Activated naive CD8-positive, alpha-beta T cell treated with anti-CD3 and anti-CD28 coated beads, Interleukin-2, amount 10 ng/mL, durations not matched to agents 7 days and 5 days (primary cell): ENCODE data around the gene GAS2L3. TPM values are rescaled to one million over a fixed set of nuclear protein-coding genes. Genes with fewer than 3 reads are reported as not detected.

Source experiments
- ATAC-seq: fragments of 150-1000 bp; cut with Tn5 transposase; one replicate; pipeline ENCODE4 v1.10.0; 2021; ENCODE audit warnings: low read depth, moderate library complexity
- POLR2A ChIA-PET: fragments of 350-600 bp; sonication (Branson Sonifier 250); formaldehyde crosslinking; loops from one replicate; lab custom pipeline; 2021; ENCODE audit warnings: antibody characterized with exemption; lab: Charles Lee
- DNase-seq: peaks from one replicate; pipeline ENCODE4 v3.0.0; 2021
- H3K27ac Mint-ChIP-seq: one replicate; pipeline ENCODE4 v1.8.0; 2022; ENCODE audit warnings: mild to moderate bottlenecking, mixed read lengths
- H3K27me3 Mint-ChIP-seq: one replicate; pipeline ENCODE4 v1.8.0; 2022; ENCODE audit warnings: mild to moderate bottlenecking, moderate library complexity, mixed read lengths
- H3K36me3 Mint-ChIP-seq: one replicate; pipeline ENCODE4 v1.8.0; 2021; ENCODE audit warnings: mild to moderate bottlenecking, mixed read lengths
- H3K4me1 Mint-ChIP-seq: one replicate; pipeline ENCODE4 v1.8.0; 2021; ENCODE audit warnings: mixed read lengths
- H3K4me3 Mint-ChIP-seq: one replicate; pipeline ENCODE4 v1.8.0; 2022; ENCODE audit warnings: mild to moderate bottlenecking, moderate library complexity, mixed read lengths
- H3K9me3 Mint-ChIP-seq: one replicate; pipeline ENCODE4 v1.8.0; 2021; ENCODE audit warnings: mixed read lengths
- total RNA-seq, 2 experiments: library from RNA; stranded (reverse); gene quantifications; one replicate each; pipeline ENCODE4 v1.2.3, GENCODE V29; 2021

The GAS2L3 gene
- total RNA-seq, 2 experiments from 2014 or later = 4.2 to 4.8 TPM

DNA sequence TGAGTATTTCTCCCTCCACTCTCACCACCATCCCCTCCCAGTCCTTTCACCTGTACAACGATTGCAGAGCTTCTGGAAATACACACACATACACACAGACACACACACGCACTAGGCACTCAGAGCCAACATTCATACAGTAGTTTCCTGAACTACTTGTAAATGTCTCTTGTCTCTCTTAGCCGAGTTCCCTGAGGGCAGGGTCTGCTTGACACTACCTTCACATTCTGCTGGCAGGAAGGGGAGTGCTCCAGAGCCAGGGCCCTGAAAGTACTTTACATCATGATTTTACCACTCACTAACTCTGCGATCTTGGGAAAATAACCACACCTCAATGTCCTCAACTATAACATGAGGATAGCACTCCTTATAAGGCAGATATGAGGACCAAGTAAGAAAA lies 82.7 kb downstream of the GAS2L3 start:
- no peak overlapping the region for H3K4me3 Mint-ChIP-seq
- H3K36me3 Mint-ChIP-seq = no peaks in the 10 kb centered on the region
- no peaks in the 10 kb centered on the region for H3K27me3 Mint-ChIP-seq
- POLR2A ChIA-PET = no interaction called here
- ATAC-seq (no peak), DNase-seq (no peak)
- no peaks in the 10 kb centered on the region for H3K9me3 Mint-ChIP-seq
- H3K4me1 Mint-ChIP-seq = no peaks in the 10 kb centered on the region
- no peak overlapping the region for H3K27ac Mint-ChIP-seq

DNA sequence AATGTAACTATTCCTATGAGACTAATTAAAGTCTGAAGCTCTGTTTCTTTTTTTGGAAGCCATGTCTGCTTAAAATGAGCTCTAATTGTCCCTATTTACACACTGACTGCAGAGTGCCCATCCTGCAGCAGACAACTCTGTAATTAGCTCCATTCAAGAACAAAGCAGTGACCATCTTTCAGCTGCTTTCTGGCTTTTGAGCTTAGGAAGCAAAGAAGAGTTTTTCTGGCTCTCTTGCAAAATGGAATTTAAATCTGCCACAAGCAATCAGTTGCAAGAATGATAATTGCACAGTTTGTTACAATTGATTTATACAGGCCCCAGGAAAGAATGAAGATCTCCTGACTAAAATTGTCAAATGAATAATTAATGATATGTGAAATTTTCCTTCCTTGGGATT lies 83.4 kb downstream of the GAS2L3 start:
- POLR2A ChIA-PET = no interaction called here

DNA sequence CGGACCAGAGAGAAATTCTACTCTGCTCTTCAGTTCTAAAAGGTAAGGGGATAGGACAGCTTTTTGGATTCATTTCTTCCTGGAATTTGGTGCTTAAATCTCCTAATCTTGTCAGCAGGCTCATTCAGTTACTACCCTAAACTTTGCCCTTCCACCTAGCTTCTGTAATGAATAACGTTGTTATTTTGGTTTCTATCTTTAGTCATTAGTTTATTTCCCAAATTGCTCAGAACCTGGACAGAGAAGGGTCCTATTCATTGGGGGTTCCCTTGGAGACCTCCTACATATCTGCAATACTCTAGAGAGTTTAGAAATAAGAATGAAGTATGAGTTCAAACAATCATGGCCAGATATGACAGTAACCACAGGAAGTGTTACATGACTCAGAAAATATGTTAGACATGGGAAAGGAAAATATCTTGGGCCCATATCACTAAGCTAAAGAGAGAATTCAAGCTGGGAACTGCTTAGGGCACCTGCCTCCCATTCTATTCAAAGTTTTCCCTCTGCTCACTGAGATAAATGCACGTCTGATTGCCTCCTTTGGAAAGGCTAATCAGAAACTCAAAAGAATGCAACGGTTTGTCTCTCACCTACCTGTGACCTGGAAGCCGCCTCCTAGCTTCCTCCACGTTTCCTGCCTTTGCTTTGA lies 87.9 kb downstream of the GAS2L3 start:
- no peaks in the 10 kb centered on the region for H3K36me3 Mint-ChIP-seq
- POLR2A ChIA-PET = no interaction called here
- H3K27ac Mint-ChIP-seq = no peak overlapping the region
- no peaks in the 10 kb centered on the region for H3K4me1 Mint-ChIP-seq
- no peak overlapping the region for H3K4me3 Mint-ChIP-seq
- ATAC-seq = no peak
- no peak for DNase-seq
- H3K9me3 Mint-ChIP-seq = no peaks in the 10 kb centered on the region
- no peaks in the 10 kb centered on the region for H3K27me3 Mint-ChIP-seq

More for the DNA sequence above, 83.4 kb downstream of the GAS2L3 start:
- Mint-ChIP-seq H3K27me3 (no peaks in the 10 kb centered on the region), H3K4me3 (no peak overlapping the region), H3K27ac (no peak overlapping the region), H3K4me1 (no peaks in the 10 kb centered on the region), H3K36me3 (no peaks in the 10 kb centered on the region), H3K9me3 (no peaks in the 10 kb centered on the region)
- ATAC-seq = no peak
- no peak for DNase-seq

DNA sequence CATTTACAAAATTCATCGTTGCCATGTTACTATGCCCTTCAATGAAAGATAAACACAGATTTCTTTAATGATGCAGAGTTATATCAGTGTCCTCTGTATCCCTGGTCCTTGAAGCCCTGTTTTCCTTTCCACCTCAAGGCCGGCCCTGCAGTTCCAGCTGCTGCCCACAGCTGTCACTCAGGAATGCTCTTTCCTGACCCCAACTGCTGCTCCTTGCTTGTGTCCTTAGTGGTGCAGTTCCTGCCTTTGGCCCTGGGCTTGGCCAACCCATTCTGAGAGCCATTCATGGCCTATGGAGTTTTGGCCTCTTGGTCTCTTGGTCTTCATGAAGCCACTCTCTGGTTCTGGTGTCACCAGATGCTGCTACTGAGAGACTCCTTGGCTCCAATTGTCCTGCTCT lies 93.1 kb downstream of the GAS2L3 start:
- no peaks in the 10 kb centered on the region for H3K27me3 Mint-ChIP-seq
- H3K36me3 Mint-ChIP-seq = no peaks in the 10 kb centered on the region
- H3K4me1 Mint-ChIP-seq = no peaks in the 10 kb centered on the region
- ATAC-seq (no peak), DNase-seq (no peak)
- H3K27ac Mint-ChIP-seq = no peak overlapping the region
- no peak overlapping the region for H3K4me3 Mint-ChIP-seq
- H3K9me3 Mint-ChIP-seq = no peaks in the 10 kb centered on the region
- POLR2A ChIA-PET = no interaction called here

DNA sequence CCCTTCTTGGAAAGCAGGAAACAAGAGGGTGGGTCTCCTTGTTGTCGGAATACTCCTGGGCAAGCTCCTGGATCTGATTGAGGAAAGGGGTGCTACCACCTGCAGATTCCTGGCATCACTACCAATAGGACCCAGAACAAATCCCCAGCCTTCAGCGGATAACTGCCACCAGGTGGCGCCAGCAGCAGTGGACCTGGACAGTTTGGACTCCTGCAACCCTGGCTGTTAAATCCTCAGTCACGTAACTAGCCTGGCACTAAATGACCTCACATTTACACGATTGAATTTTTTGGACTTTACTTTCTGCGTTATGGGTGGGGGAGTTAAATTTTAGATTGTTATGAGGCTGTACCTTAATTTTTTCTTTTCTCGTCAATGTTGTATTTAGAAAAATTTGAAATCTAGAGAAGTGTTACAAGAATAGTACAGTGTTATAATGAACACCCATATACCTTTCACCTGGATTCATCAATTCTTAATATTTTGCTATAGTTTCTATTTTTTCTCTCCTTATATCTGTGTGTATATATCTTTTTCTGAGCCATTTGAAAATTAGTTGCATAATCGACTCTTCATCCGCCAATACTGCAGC lies 95.6 kb downstream of the GAS2L3 start:
- Mint-ChIP-seq H3K27ac (no peak overlapping the region), H3K9me3 (no peaks in the 10 kb centered on the region), H3K4me1 (no peaks in the 10 kb centered on the region), H3K36me3 (no peaks in the 10 kb centered on the region), H3K4me3 (no peak overlapping the region), H3K27me3 (peaks cover 3% of the 10 kb centered on the region)
- ATAC-seq (peak; percentile 47), DNase-seq (peak; percentile 62)
- POLR2A ChIA-PET = no interaction called here

DNA sequence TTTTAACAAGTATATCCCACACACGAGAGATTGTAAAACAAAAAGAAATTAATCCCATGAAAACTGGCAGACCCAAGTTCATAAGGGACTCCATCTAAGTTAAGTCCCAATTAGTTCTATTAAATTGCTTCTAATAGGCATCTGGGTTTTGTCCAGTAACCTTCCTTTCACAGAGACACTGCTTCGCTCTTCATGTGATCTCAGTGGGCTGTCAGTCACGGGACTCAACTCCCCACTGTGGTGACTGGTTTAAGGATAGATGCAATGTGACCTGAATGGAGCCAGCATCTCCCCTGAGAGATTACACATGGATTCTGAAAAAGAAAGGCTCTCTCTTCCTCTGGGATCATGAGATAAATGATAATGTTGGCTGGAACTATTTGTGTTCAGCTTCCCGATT lies 96.4 kb downstream of the GAS2L3 start:
- Mint-ChIP-seq H3K27me3 (peaks cover 3% of the 10 kb centered on the region), H3K4me1 (no peaks in the 10 kb centered on the region), H3K4me3 (no peak overlapping the region), H3K9me3 (no peaks in the 10 kb centered on the region), H3K36me3 (no peaks in the 10 kb centered on the region), H3K27ac (no peak overlapping the region)
- DNase-seq (no peak), ATAC-seq (no peak)
- POLR2A ChIA-PET = no interaction called here

DNA sequence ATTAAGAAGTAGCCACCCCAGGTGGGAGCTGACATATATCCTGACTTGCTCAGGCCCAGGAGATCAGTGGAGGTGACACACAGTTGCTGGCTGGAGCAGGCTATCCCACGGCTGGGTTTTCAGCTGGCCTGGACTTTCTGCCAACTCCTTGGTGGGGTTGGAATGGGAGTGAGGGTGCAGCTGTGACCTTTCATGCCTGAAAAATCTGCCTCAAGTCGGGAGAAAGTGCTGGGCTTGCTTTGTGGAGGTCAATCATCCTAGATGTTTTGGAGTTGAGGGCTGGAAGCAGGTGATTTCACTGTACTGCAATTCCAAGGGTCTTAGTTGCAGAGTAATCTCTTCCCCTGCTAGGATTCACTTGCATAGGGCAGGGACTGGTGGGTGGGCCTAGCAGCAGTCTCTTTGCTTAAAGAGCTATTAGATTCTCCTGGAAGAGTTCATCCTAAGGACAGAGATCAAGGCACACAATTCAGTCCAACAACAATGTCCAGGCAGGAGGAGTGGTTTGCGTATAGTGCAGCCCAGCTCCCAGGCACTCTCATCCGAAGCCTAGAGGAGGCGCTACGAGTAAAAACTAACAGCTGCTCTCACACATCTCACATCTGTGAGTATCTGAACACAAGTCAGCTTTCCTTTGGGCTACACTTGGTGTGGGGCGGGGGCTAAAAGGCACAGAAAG lies 98.1 kb downstream of the GAS2L3 start:
- peaks cover 4% of the 10 kb centered on the region for H3K4me1 Mint-ChIP-seq
- no peak overlapping the region for H3K4me3 Mint-ChIP-seq
- H3K27ac Mint-ChIP-seq = no peak overlapping the region
- H3K9me3 Mint-ChIP-seq = no peaks in the 10 kb centered on the region
- no peaks in the 10 kb centered on the region for H3K36me3 Mint-ChIP-seq
- POLR2A ChIA-PET = no interaction called here
- peaks cover 3% of the 10 kb centered on the region for H3K27me3 Mint-ChIP-seq
- no peak for DNase-seq
- no peak for ATAC-seq

DNA sequence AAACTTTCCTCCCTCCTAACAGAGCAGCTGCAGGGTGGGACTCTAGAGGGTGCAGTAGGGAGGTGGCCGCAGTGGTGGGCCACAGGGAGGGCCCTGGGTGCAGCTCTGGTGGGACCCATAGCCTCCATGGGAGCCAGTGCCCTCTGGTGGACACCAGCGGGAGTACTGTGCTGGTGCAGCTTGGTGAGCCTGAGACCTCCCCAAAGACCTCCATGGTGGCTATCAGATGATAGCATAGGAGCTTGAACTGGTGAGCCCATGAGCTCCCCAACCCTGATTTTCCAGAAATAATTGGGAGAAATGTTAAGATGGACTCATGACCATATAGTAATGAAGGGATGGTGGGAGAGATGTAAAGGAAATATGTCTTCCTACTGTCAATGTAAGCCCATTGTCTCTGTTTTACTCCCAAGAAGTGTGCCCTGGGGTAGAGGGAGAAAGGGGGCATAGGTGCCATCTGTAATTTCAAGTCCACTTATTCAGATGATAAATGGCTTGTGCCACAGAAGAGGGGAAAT lies 98.7 kb downstream of the GAS2L3 start:
- peaks cover 5% of the 10 kb centered on the region for H3K27me3 Mint-ChIP-seq
- H3K4me1 Mint-ChIP-seq = peaks cover 4% of the 10 kb centered on the region
- no peaks in the 10 kb centered on the region for H3K9me3 Mint-ChIP-seq
- no peak overlapping the region for H3K27ac Mint-ChIP-seq
- POLR2A ChIA-PET = no interaction called here
- no peak overlapping the region for H3K4me3 Mint-ChIP-seq
- H3K36me3 Mint-ChIP-seq = no peaks in the 10 kb centered on the region
- peak; percentile 39 for ATAC-seq
- DNase-seq = peak; percentile 52

DNA sequence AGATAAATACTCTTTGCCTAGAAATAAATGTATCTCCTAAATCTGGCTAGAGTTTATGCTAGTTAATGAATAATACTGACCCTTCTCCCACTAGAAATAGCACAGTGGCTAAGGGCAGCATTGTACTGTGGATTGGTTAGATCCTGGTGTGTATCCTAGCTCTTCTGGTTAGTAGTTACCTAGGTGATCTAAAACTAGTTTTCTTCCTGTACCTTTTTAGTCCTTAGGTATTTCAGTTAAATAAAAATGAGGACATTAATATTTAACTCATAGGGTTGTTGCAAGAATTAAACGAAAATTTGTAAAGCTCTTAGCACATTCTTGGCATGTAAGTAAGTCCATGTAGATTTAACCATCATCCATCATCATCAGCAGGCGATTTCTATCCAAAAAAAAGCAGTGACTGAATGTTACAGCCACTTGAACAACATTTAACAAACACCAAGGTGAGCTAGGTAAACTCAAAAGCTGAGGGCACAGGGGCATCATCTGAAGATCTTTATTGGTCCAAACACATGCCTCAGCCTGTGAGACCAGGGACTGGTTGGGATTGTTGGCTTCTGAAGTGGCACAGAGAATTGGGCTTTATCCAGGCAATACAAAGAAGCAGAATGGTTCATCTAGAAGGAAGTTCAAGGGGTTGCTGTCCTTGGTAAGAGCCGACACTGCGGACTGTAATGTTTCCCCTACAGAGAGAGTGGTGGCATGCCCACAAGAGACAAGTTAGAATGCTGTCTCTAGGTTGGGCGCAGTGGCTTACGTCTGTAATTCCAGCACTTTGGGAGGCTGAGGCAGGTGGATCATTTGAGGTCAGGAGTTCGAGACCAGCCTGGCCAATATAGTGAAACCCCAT lies 100.8 kb downstream of the GAS2L3 start:
- Mint-ChIP-seq H3K27ac (no peak overlapping the region), H3K27me3 (peaks cover 6% of the 10 kb centered on the region), H3K36me3 (no peaks in the 10 kb centered on the region), H3K4me1 (peaks cover 4% of the 10 kb centered on the region), H3K9me3 (no peaks in the 10 kb centered on the region), H3K4me3 (no peak overlapping the region)
- ATAC-seq = no peak
- POLR2A ChIA-PET = no interaction called here
- DNase-seq = no peak

Other genes starting within 250 kb of the GAS2L3 start
- gene SLC17A8, start 216.6 kb upstream of the GAS2L3 start, total RNA-seq = not detected
- not detected for gene NR1H4, start 99.8 kb upstream of the GAS2L3 start, total RNA-seq
- not detected for gene ANO4, start 221.1 kb downstream of the GAS2L3 start, total RNA-seq